Muscle layer of colon (tissue), 2 donors: ENCODE results near the gene CLDN6.

Experiments
- H3K27ac ChIP-seq: one replicate; pipeline ENCODE4 v1.7.0; 2013; ENCODE audit warnings: low read depth, mild to moderate bottlenecking, low read length, moderate library complexity
- H3K27me3 ChIP-seq, 2 donors: one replicate each; pipeline ENCODE4 v1.7.0; 2013; ENCODE audit warnings: low read length in 2 of 2, mild to moderate bottlenecking in 2 of 2; ENCODE audit not compliant: insufficient read depth in 2 of 2, control insufficient read depth in 1 of 2
- H3K36me3 ChIP-seq: one replicate; pipeline ENCODE4 v1.7.0; 2013; ENCODE audit warnings: mild to moderate bottlenecking, low read length; ENCODE audit not compliant: insufficient read depth
- H3K4me1 ChIP-seq: one replicate; pipeline ENCODE4 v1.7.0; 2013; ENCODE audit warnings: mild to moderate bottlenecking, low read length; ENCODE audit not compliant: insufficient read depth
- H3K4me3 ChIP-seq, 2 donors: one replicate each; pipeline ENCODE4 v1.7.0; 2013; ENCODE audit warnings: low read length in 2 of 2, low read depth in 1 of 2, mild to moderate bottlenecking in 1 of 2, moderate library complexity in 1 of 2
- H3K9ac ChIP-seq: one replicate; pipeline ENCODE4 v1.7.0; 2013; ENCODE audit warnings: low read length
- H3K9me3 ChIP-seq: one replicate; pipeline ENCODE4 v1.7.0; 2013; ENCODE audit warnings: mild to moderate bottlenecking, low read length
- donor health status: abdominal sarcoma.
- donor health status: Adenocarcinoma of cecum.

Gene CLDN6

DNA sequence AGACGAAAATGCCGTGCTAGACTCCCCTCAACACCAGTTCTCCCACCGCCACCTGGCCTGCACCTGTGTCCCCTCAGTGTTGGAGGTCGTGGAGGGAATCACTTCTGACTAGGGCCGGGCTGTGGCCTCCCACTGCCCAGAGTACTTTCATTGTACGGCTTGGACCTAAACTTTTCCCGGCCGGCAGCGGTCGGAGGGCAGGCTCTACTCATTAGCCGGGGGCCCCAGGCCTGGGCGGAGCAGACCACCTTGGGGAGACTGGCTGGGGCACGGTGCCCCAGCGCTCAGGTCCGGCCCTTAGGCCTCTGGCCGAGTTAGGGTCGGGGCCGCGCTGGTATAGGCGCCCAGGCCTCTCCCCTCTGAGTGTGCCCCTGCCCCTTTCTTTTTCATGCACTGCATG, 639 bp downstream of the CLDN6 start:
- Histone ChIP-seq H3K9me3 (no peaks in the 10 kb centered on the region), H3K36me3 (no peaks in the 10 kb centered on the region), H3K27ac (no peak overlapping the region), H3K4me1 (peaks cover 10% of the 10 kb centered on the region), H3K27me3 (peaks cover 7 to 42% of the 10 kb centered on the region in 2 donors), H3K4me3 (no peak overlapping the region), H3K9ac (no peak overlapping the region)

DNA sequence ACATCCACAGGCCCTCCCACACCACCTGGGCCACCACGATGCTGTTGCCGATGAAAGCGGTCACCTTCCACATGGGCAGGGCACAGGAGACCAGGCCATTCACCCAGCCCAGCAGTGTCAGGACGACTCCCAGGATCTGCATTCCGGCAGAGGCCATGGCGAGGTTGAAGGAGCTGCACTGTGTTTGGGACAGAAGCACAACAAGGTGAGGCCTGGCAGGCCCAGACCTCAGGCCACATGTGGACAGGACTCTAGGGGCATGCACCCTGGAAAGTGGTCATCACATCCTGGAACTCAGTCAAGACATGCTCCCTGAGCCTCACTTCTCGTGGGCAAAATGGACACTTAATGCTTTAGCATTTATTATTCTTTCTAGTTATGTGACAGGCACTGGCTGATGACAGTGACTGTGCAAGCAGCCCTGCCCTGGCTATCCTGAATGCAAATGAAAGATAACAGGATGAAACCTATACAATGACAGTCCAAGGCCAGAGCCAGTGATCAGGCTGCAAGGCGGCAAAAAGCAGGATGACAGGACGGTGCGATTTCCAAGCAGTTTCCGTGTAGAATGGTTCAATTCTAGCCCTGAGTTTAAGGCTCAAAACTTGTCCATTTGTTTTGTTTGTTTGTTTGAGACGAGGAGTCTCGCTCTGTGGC, 2.0 kb downstream of the CLDN6 start:
- no peak overlapping the region for H3K27ac ChIP-seq
- H3K9me3 ChIP-seq, result no peaks in the 10 kb centered on the region
- H3K4me3 ChIP-seq, result no peak overlapping the region
- no peaks in the 10 kb centered on the region for H3K4me1 ChIP-seq
- H3K9ac ChIP-seq, result no peak overlapping the region
- peaks cover 12 to 54% of the 10 kb centered on the region in 2 donors for H3K27me3 ChIP-seq
- no peaks in the 10 kb centered on the region for H3K36me3 ChIP-seq

DNA sequence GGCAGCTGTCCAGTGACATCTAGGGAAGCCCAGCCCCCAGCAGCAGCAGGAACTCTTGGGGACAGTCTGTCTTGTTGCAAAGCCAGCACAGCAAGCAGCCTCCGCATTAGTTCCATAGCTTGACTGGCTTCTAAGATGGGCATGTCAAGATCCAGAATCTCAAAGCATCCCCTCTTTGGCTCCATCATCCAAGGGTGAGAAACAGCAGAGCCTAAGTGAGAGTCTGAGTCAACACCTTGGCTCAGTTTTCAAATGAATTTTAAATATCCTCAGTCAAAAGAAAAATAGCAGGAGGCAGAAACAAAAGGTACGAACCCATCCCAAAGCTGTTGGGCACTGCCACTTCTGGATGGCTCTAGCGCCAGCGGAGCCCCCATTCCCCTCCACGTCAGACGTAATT, 3.0 kb downstream of the CLDN6 start:
- Histone ChIP-seq H3K9me3 (no peaks in the 10 kb centered on the region), H3K27me3 (peaks cover 12 to 57% of the 10 kb centered on the region in 2 donors), H3K27ac (no peak overlapping the region), H3K4me3 (no peak overlapping the region), H3K36me3 (no peaks in the 10 kb centered on the region), H3K9ac (no peak overlapping the region), H3K4me1 (no peaks in the 10 kb centered on the region)

DNA sequence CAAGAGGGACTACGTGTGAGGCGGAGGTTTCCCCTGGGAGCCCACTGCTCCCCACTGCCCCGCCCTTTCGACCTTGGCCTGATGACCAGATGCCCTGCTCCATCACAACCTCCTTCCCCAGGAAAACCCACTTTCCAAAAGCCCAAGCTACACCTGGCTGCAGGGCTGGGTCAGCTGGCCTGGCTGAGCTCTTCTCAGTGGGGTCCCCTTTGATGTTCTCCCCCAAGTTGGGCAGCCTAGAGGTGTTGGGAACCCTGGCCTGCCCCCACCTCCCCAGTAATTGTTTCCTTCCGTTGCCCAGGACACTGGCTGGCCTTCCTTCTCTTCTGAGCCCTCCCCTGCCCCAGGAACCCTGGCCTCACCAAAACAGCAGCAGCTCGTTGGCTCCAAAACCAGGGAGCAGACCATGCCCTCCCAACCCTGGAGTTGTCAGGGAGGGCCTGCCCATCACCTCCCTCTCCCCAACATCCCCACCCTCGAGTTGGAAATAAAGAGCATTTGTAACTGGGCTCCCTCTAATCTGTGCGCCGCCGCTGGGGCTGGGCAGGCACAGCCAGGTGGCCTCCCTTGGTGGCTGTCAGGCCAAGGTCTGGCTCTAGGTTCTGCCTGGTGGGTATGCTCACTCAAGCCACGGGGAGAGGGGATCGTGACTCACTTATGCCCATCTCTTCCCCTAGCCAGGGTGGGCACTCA, 3.8 kb downstream of the CLDN6 start:
- H3K27me3 ChIP-seq, result peaks cover 12 to 64% of the 10 kb centered on the region in 2 donors
- H3K27ac ChIP-seq, result no peak overlapping the region
- no peaks in the 10 kb centered on the region for H3K9me3 ChIP-seq
- H3K9ac ChIP-seq, result no peak overlapping the region
- H3K4me3 ChIP-seq, result no peak overlapping the region
- no peaks in the 10 kb centered on the region for H3K4me1 ChIP-seq
- no peaks in the 10 kb centered on the region for H3K36me3 ChIP-seq

DNA sequence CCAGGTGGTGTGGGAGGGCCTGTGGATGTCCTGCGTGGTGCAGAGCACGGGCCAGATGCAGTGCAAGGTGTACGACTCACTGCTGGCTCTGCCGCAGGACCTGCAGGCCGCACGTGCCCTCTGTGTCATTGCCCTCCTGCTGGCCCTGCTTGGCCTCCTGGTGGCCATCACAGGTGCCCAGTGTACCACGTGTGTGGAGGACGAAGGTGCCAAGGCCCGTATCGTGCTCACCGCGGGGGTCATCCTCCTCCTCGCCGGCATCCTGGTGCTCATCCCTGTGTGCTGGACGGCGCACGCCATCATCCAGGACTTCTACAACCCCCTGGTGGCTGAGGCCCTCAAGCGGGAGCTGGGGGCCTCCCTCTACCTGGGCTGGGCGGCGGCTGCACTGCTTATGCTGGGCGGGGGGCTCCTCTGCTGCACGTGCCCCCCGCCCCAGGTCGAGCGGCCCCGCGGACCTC, 4.5 kb downstream of the CLDN6 start:
- no peak overlapping the region for H3K27ac ChIP-seq
- no peaks in the 10 kb centered on the region for H3K9me3 ChIP-seq
- H3K9ac ChIP-seq, result no peak overlapping the region
- H3K4me1 ChIP-seq, result no peaks in the 10 kb centered on the region
- H3K4me3 ChIP-seq, result no peak overlapping the region
- H3K36me3 ChIP-seq, result no peaks in the 10 kb centered on the region
- peaks cover 14 to 65% of the 10 kb centered on the region in 2 donors for H3K27me3 ChIP-seq

DNA sequence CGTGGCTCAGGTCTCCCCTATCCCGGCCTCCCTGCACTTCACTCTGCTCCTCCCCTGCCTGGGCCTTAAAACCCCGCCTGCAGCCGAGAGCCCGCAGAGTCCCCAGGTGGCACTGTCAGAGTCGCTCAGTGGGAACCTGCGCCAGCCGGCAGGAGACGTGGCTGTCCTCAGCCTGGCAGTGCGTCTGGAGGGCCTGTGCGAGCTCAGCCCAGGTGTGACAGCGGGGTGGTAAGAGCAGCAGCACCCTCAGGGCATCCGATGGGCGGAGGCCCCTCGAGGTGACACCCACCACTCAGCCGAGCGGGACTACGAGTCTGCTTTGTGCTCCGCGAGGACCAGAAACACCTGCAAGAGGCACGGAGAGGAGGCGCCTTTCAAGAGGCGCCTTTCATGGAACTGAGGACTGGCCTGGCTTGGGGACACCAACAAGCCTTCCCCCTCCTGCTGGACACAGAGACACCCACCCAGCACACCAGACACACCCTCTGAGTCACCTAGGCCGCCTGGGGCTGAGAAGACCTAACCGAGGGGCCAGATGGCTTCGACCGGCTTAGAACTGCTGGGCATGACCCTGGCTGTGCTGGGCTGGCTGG, 5.1 kb downstream of the CLDN6 start, which contains the start of gene CLDN9:
Gene CLDN9, plus strand, starts transcription at position 96 of the 593 bp plus-strand sequence. Its CDS starts 440 bp downstream, at position 536.
- H3K27me3 ChIP-seq, result peaks cover 13 to 65% of the 10 kb centered on the region in 2 donors
- H3K9ac ChIP-seq, result no peak within 1 kb of the TSS

DNA sequence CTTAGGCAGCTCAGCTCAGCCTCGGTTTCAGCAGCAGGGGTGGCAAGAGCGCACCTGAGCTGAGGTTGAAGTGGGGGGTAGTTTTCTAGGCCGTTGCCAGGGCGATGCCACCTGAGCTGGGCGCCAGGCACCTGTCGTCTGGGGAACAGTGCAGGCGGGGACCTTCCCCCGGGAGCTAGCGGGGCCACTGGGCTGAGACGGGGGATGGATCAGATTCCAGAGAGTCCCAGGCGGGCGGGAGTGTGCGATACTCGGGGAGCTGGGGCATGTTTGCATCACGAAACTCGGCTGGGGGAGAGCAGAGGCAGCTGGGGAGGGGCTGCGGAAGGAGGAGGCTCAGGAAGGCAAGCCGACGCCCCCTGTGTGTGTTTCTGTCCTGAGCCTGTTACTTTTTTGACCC, 5.7 kb downstream of the CLDN6 start:
- Histone ChIP-seq H3K27me3 (peaks cover 17 to 65% of the 10 kb centered on the region in 2 donors), H3K9ac (no peak overlapping the region), H3K27ac (no peak overlapping the region), H3K9me3 (no peaks in the 10 kb centered on the region), H3K4me3 (no peak overlapping the region), H3K4me1 (no peaks in the 10 kb centered on the region), H3K36me3 (no peaks in the 10 kb centered on the region)

More for the DNA sequence above, 5.1 kb downstream of the CLDN6 start, which contains the start of gene CLDN9:
- H3K36me3 ChIP-seq, result no peaks in the 10 kb centered on the region
- no peak within 1 kb of the TSS for H3K27ac ChIP-seq
- H3K9me3 ChIP-seq, result no peaks in the 10 kb centered on the region
- H3K4me3 ChIP-seq, result no peak within 1 kb of the TSS
- no peaks in the 10 kb centered on the region for H3K4me1 ChIP-seq

DNA sequence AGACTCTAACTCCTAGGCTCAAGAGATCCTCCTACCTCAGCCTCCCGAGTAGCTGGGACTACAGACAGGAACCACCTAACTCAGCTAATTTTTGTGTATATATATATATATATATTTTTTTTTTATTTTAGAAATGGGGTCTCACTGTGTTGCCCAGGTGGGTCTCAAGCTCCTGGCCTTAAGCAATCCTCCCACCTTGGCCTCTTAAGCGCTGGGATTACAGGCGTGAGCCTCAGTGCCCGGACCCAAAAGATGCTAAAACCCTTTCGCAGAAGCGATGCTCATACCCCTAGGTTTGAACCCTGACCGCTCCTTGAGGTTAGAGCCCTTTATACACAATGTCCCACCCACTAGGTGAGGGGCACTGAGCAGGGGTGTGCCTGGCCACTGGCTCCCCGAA, 7.5 kb downstream of the CLDN6 start:
- Histone ChIP-seq H3K36me3 (no peaks in the 10 kb centered on the region), H3K9me3 (no peaks in the 10 kb centered on the region), H3K4me1 (no peaks in the 10 kb centered on the region), H3K27me3 (peaks cover 17 to 78% of the 10 kb centered on the region in 2 donors), H3K4me3 (no peak overlapping the region), H3K27ac (no peak overlapping the region), H3K9ac (no peak overlapping the region)

DNA sequence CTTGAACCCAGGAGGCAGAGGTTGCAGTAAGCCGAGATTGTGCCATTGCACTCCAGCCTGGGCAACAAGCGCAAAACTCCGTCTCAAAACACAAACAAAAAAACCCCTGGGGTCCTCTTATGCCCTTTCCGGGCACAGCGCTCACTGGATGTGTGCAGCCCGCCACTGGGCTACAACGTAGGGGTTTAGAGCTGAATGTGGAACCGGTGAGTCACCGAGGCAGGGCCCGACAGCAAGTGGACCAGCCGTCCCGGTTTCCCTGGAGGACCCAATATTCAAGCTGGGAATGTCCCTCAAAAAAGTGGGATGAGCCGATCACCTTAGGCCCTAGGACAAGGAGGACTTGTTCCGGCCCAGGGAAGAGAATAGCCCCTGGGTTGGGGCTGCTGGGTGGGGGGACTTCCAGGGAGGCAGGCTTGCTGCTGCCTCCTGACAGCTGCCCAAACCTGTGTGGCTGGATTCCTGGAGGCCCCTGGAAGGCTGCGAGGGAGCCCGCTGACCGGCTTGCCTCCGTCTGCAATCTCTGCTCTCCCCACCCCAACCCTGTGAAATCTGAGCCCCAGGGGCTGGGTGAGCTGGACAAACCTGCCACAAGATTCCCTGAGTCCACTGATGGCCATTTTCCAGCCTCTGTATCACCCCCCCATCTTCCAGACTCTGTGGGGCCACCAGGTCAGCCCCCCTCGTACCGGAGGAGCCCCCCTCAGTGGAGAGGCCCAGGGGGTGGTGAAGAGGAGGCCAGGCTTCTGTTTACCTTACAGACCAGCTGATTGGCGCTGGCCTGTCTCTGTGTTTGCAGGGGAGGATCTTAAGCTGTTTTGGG, 8.2 kb downstream of the CLDN6 start:
- Histone ChIP-seq H3K27ac (no peak overlapping the region), H3K9ac (no peak overlapping the region)

DNA sequence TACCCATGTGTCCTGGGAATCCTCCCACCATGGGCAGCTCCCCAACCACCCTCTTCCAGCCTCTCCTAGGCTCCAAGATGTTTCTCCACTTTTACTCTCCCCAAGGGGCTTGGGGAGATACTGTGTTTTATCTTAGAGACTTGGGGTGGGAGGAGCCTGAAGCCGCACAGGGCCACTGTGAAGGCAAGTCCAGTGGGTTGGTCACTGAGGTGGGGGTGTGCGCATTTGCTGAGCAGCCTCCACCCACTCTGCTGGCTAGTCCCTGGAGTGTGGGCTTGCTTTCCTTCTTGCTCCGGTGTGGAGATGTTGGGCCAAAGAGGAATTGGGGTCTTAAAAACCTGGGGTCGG, 9.3 kb downstream of the CLDN6 start:
- Histone ChIP-seq H3K36me3 (no peaks in the 10 kb centered on the region), H3K4me1 (no peaks in the 10 kb centered on the region), H3K4me3 (no peak overlapping the region), H3K27me3 (peaks cover 24 to 79% of the 10 kb centered on the region in 2 donors), H3K27ac (no peak overlapping the region), H3K9me3 (no peaks in the 10 kb centered on the region), H3K9ac (no peak overlapping the region)

More for the DNA sequence above, 8.2 kb downstream of the CLDN6 start:
- H3K4me3 ChIP-seq, result no peak overlapping the region
- no peaks in the 10 kb centered on the region for H3K9me3 ChIP-seq
- no peaks in the 10 kb centered on the region for H3K36me3 ChIP-seq
- no peaks in the 10 kb centered on the region for H3K4me1 ChIP-seq
- H3K27me3 ChIP-seq, result peaks cover 23 to 83% of the 10 kb centered on the region in 2 donors
